ENCODE measurements around the gene TNFSF12. TPM values are rescaled to one million over a fixed set of nuclear protein-coding genes. Genes with fewer than 3 reads are reported as not detected.
A peak's percentile ranks its signal among the peaks of the same experiment; 100 is the strongest.

TNFSF12 gene
- polyA plus RNA-seq, 1 donor (not counting 4 experiments of a cell fraction or from before 2014, with no cell fraction given) = 1.0 TPM

GRCh38 chr17:7589891-7590691 is 41.2 kb downstream of the TNFSF12 start, which contains the start of gene SOX15:
Gene SOX15, minus strand, starts transcription at chr17:7590094. Its CDS starts 418 bp downstream, at chr17:7589676.
- DNase-seq (ENCODE audit: low read depth, low spot score) (no peak), FAIRE-seq (peak; percentile 20)
- Histone ChIP-seq H3K79me2 (ENCODE audit: control insufficient read depth, insufficient read depth, low read length) (peaks cover 39% of the 10 kb centered on the region), H3K4me3 (ENCODE audit: control insufficient read depth in 2 of 3, extremely low read depth in 1 of 3, insufficient read depth in 2 of 3, low read depth in 1 of 3, low read length in 3 of 3) (peak within 1 kb of the TSS; percentile 78 to 98 (median 92)), H3K36me3 (ENCODE audit: control insufficient read depth in 2 of 2, extremely low read depth in 1 of 2, insufficient read depth in 2 of 2, low read length in 2 of 2) (peaks cover 36 to 56% of the 10 kb centered on the region in 2 experiments), H3K9me1 (ENCODE audit: control insufficient read depth, extremely low read depth, insufficient read depth, low read length) (no peaks in the 10 kb centered on the region), H4K20me1 (ENCODE audit: control insufficient read depth, extremely low read depth, insufficient read depth, low read length) (no peaks in the 10 kb centered on the region), H3K27ac (ENCODE audit: control insufficient read depth, insufficient read depth, low read length) (peak within 1 kb of the TSS; percentile 99), H3K4me2 (ENCODE audit: control insufficient read depth, extremely low read depth, insufficient read depth, low read depth, low read length) (peak within 1 kb of the TSS; percentile 97), H3K4me1 (ENCODE audit: control insufficient read depth, extremely low read depth, insufficient read depth, low read length) (peaks cover 31% of the 10 kb centered on the region), H3K27me3 (ENCODE audit: control insufficient read depth, extremely low read depth, insufficient read depth, low read length) (no peaks in the 10 kb centered on the region), H3K9ac (ENCODE audit: control insufficient read depth, extremely low read depth, insufficient read depth, low read length) (peak within 1 kb of the TSS; percentile 91), H2AFZ (ENCODE audit: control insufficient read depth, low read length) (no peak within 1 kb of the TSS), H3K9me3 (ENCODE audit: control insufficient read depth, low read depth, low read length) (no peaks in the 10 kb centered on the region)
- no peak for TF ChIP-seq EZH2 (IDR thresholded peaks at IDR 0.05; ENCODE audit: low read length)
- TF ChIP-seq, protein P1, sequence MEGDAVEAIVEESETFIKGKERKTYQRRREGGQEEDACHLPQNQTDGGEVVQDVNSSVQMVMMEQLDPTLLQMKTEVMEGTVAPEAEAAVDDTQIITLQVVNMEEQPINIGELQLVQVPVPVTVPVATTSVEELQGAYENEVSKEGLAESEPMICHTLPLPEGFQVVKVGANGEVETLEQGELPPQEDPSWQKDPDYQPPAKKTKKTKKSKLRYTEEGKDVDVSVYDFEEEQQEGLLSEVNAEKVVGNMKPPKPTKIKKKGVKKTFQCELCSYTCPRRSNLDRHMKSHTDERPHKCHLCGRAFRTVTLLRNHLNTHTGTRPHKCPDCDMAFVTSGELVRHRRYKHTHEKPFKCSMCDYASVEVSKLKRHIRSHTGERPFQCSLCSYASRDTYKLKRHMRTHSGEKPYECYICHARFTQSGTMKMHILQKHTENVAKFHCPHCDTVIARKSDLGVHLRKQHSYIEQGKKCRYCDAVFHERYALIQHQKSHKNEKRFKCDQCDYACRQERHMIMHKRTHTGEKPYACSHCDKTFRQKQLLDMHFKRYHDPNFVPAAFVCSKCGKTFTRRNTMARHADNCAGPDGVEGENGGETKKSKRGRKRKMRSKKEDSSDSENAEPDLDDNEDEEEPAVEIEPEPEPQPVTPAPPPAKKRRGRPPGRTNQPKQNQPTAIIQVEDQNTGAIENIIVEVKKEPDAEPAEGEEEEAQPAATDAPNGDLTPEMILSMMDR (optimal IDR thresholded peaks at IDR 0.05 in 1 of 3, IDR thresholded peaks at IDR 0.05 in 1 of 3, conservative IDR thresholded peaks at IDR 0.05 in 1 of 3; ENCODE audit: extremely low read depth in 1 of 3, insufficient read depth in 2 of 3, low read length in 3 of 3) = peak in 1 of 3 experiments; percentile 5
- dilution Hi-C loops (cut with MboI; ENCODE audit: extremely low pct_ligation_motif_present, low sequenced_read_pairs) = no loop called here

- Histone ChIP-seq H3K36me3 (ENCODE audit: control insufficient read depth in 2 of 2, extremely low read depth in 1 of 2, insufficient read depth in 2 of 2, low read length in 2 of 2) (peaks cover 42 to 54% of the 10 kb centered on the region in 2 experiments), H3K27me3 (ENCODE audit: control insufficient read depth, extremely low read depth, insufficient read depth, low read length) (no peaks in the 10 kb centered on the region), H3K4me1 (ENCODE audit: control insufficient read depth, extremely low read depth, insufficient read depth, low read length) (peaks cover 31% of the 10 kb centered on the region), H3K4me2 (ENCODE audit: control insufficient read depth, extremely low read depth, insufficient read depth, low read depth, low read length) (peak overlapping the region; percentile 97), H3K9ac (ENCODE audit: control insufficient read depth, extremely low read depth, insufficient read depth, low read length) (peak overlapping the region; percentile 91), H2AFZ (ENCODE audit: control insufficient read depth, low read length) (no peak overlapping the region), H3K9me1 (ENCODE audit: control insufficient read depth, extremely low read depth, insufficient read depth, low read length) (no peaks in the 10 kb centered on the region), H3K9me3 (ENCODE audit: control insufficient read depth, low read depth, low read length) (no peaks in the 10 kb centered on the region), H4K20me1 (ENCODE audit: control insufficient read depth, extremely low read depth, insufficient read depth, low read length) (no peaks in the 10 kb centered on the region), H3K79me2 (ENCODE audit: control insufficient read depth, insufficient read depth, low read length) (peaks cover 32% of the 10 kb centered on the region), H3K4me3 (ENCODE audit: control insufficient read depth in 2 of 3, extremely low read depth in 1 of 3, insufficient read depth in 2 of 3, low read depth in 1 of 3, low read length in 3 of 3) (peak overlapping the region; percentile 67 to 92 (median 67)), H3K27ac (ENCODE audit: control insufficient read depth, insufficient read depth, low read length) (peak overlapping the region; percentile 99)
- DNase-seq (ENCODE audit: low read depth, low spot score) = no peak
- TF ChIP-seq, protein P1 (optimal IDR thresholded peaks at IDR 0.05 in 1 of 3, IDR thresholded peaks at IDR 0.05 in 1 of 3, conservative IDR thresholded peaks at IDR 0.05 in 1 of 3; ENCODE audit: extremely low read depth in 1 of 3, insufficient read depth in 2 of 3, low read length in 3 of 3) = no peak
- TF ChIP-seq EZH2 (IDR thresholded peaks at IDR 0.05; ENCODE audit: low read length) = no peak
- dilution Hi-C loops (cut with MboI; ENCODE audit: extremely low pct_ligation_motif_present, low sequenced_read_pairs) = no loop called here
- FAIRE-seq = peak; percentile 90
Measured at GRCh38 chr17:7590743-7591142, 41.9 kb downstream of the TNFSF12 start.
